Measurements from ENCODE around the gene NTRK2.

Gene NTRK2

GRCh38 chr9:84812847-84813246, 143.3 kb downstream of the NTRK2 start (continued):
- TF ChIP-seq ZNF423 (tag by site-specific recombination; IDR thresholded peaks at IDR 0.05), result no peak

GRCh38 chr9:84815554-84815953, 146.0 kb downstream of the NTRK2 start:
- no peak overlapping the region for H3K4me3 ChIP-seq (ENCODE audit: low read depth, low read length)
- no peaks in the 10 kb centered on the region for H3K36me3 ChIP-seq (ENCODE audit: control insufficient read depth in 2 of 2, insufficient read depth in 1 of 2, low read length in 2 of 2)
- H3K9me3 ChIP-seq (ENCODE audit: control insufficient read depth, insufficient read depth, low read depth, low read length), result no peaks in the 10 kb centered on the region
- no peak overlapping the region for H3K27ac ChIP-seq (ENCODE audit: extremely low read depth, low read depth, low read length)
- no peak for TF ChIP-seq SP2 (tag by site-specific recombination; IDR thresholded peaks at IDR 0.05)
- no peak for TF ChIP-seq ZNF140 (tag by site-specific recombination; IDR thresholded peaks at IDR 0.05)
- TF ChIP-seq ZNF707 (tag by site-specific recombination; IDR thresholded peaks at IDR 0.05), result no peak
- TF ChIP-seq ZNF239 (tag by site-specific recombination; IDR thresholded peaks at IDR 0.05), result no peak
- no peak for TF ChIP-seq ATF2 (tag by site-specific recombination; IDR thresholded peaks at IDR 0.05; ENCODE audit: low read depth)
- CTCF ChIA-PET, result no interaction called here
- H3K4me1 ChIP-seq (ENCODE audit: control insufficient read depth, insufficient read depth, low read length), result no peaks in the 10 kb centered on the region
- POLR2A ChIA-PET, result no interaction called here

- no peak for TF ChIP-seq ZNF571 (tag by site-specific recombination; IDR thresholded peaks at IDR 0.05)
- TF ChIP-seq PRDM4 (tag by site-specific recombination; IDR thresholded peaks at IDR 0.05), result no peak
- no peak for TF ChIP-seq KLF16 (tag by site-specific recombination; IDR thresholded peaks at IDR 0.05)
- no peak for TF ChIP-seq SCRT1 (tag by site-specific recombination; IDR thresholded peaks at IDR 0.05; ENCODE audit: borderline replicate concordance)
- no peak for TF ChIP-seq ZNF707 (tag by site-specific recombination; IDR thresholded peaks at IDR 0.05)
- TF ChIP-seq ZNF37A (tag by site-specific recombination; IDR thresholded peaks at IDR 0.05), result no peak
- TF ChIP-seq REPIN1 (tag by site-specific recombination; IDR thresholded peaks at IDR 0.05; ENCODE audit: low read depth), result no peak
- TF ChIP-seq HOXD13 (CRISPR knock-in tag; IDR thresholded peaks at IDR 0.05; ENCODE audit: borderline replicate concordance), result no peak
- TF ChIP-seq ZFP69B (tag by site-specific recombination; IDR thresholded peaks at IDR 0.05), result no peak
- Histone ChIP-seq H3K36me3 (ENCODE audit: control insufficient read depth in 2 of 2, insufficient read depth in 1 of 2, low read length in 2 of 2) (no peaks in the 10 kb centered on the region), H3K4me1 (ENCODE audit: control insufficient read depth, insufficient read depth, low read length) (no peaks in the 10 kb centered on the region), H3K4me3 (ENCODE audit: low read depth, low read length) (no peak overlapping the region), H3K27ac (ENCODE audit: extremely low read depth, low read depth, low read length) (no peak overlapping the region), H3K9me3 (ENCODE audit: control insufficient read depth, insufficient read depth, low read depth, low read length) (no peaks in the 10 kb centered on the region)
- CTCF ChIA-PET, result no interaction called here
- POLR2A ChIA-PET, result no interaction called here
These were observed 147.5 kb downstream of the NTRK2 start for GRCh38 chr9:84817038-84817437.

- ChIA-PET CTCF (no interaction called here), POLR2A (no interaction called here)
- no peak overlapping the region for H3K4me3 ChIP-seq (ENCODE audit: low read depth, low read length)
- no peaks in the 10 kb centered on the region for H3K36me3 ChIP-seq (ENCODE audit: control insufficient read depth in 2 of 2, insufficient read depth in 1 of 2, low read length in 2 of 2)
- H3K27ac ChIP-seq (ENCODE audit: extremely low read depth, low read depth, low read length), result no peak overlapping the region
- H3K4me1 ChIP-seq (ENCODE audit: control insufficient read depth, insufficient read depth, low read length), result no peaks in the 10 kb centered on the region
- H3K9me3 ChIP-seq (ENCODE audit: control insufficient read depth, insufficient read depth, low read depth, low read length), result no peaks in the 10 kb centered on the region
- no peak for TF ChIP-seq ZSCAN16 (tag by site-specific recombination; IDR thresholded peaks at IDR 0.05)
- TF ChIP-seq REST (tag by site-specific recombination; IDR thresholded peaks at IDR 0.05), result no peak
- no peak for TF ChIP-seq ZBTB49 (tag by site-specific recombination; IDR thresholded peaks at IDR 0.05; ENCODE audit: low read depth)
- no peak for TF ChIP-seq ZNF248 (tag by site-specific recombination; IDR thresholded peaks at IDR 0.05)
- TF ChIP-seq ZBTB48 (tag by site-specific recombination; IDR thresholded peaks at IDR 0.05), result no peak
These were observed 149.3 kb downstream of the NTRK2 start for GRCh38 chr9:84818791-84819190.

Data from HEK293 (cell line).